PC-9 (cell line): ENCODE measurements around the gene SLC1A7.

ENCODE experiments used
- CTCF ChIP-seq: fragments of 200-600 bp; sonication (generic); conservative IDR thresholded peaks from 2 replicates; pipeline ENCODE4 v1.6.1; 2017; ENCODE audit warnings: mixed run types, antibody characterized with exemption, mild to moderate bottlenecking, moderate library complexity
- EZH2 ChIP-seq: fragments of 200-600 bp; sonication (generic); IDR thresholded peaks from 2 replicates; pipeline ENCODE4 v1.8.0; 2017; ENCODE audit warnings: antibody characterized with exemption, low read depth

DNA sequence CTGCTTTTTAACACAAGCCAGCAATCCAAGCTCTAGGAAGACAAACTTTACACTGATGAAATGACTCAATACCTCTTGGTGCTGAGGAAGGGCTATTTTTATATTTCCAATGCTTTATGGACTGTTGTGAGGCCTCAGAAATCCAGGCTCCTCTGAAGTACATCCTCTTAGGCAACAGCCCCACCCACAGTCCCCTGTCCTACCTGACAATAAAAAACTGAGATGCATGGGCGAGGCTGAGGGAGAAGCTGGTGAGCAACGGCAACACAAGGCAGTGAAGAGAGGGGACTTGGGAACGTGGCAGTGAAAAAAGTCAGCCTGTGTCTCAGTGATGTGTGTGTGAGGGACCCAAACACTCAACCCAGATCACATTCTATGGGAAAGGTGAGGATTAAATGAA, 44.1 kb upstream of the SLC1A7 start:
- TF ChIP-seq CTCF (no peak), EZH2 (no peak)
